PC-3 (cell line): ENCODE results near the gene SLC39A11. TPM values are rescaled to one million over a fixed set of nuclear protein-coding genes. Genes with fewer than 3 reads are reported as not detected.

Experiments
- ATAC-seq: fragments of 200-7000 bp; cut with Tn5 transposase; 2 replicates; pipeline ENCODE4 v1.9.1; 2020; ENCODE audit warnings: mild to moderate bottlenecking, moderate library complexity
- BruUV-seq: library from RNA; stranded (reverse); fragments of 400-500 nt; replicated peaks from 2 replicates; lab custom pipeline; 2021; lab: Mats Ljungman, UMichigan
- CTCF ChIA-PET: fragments of 300-600 bp; sonication (Branson Sonifier 250); formaldehyde crosslinking; loops from one replicate; lab custom pipeline; 2022; ENCODE audit warnings: antibody characterized with exemption; lab: Charles Lee
- POLR2A ChIA-PET: fragments of 300-600 bp; sonication (Branson Sonifier 250); formaldehyde crosslinking; loops from one replicate; lab custom pipeline; 2022; ENCODE audit warnings: antibody characterized with exemption; ENCODE audit not compliant: unreplicated experiment; lab: Charles Lee
- DNase-seq: peaks from one replicate; pipeline ENCODE4 v3.0.0-alpha.2; 2015
- H2AFZ ChIP-seq: fragments of 300-600 bp; sonication (generic); 2 replicates; pipeline ENCODE4 v1.6.0; 2016; ENCODE audit warnings: antibody characterized with exemption, low read length
- H3F3A ChIP-seq: fragments of 300-600 bp; sonication (generic); one replicate; pipeline ENCODE4 v1.6.0; 2017; ENCODE audit warnings: antibody characterized with exemption, low read length, control low read depth, mild to moderate bottlenecking; ENCODE audit not compliant: unreplicated experiment
- H3K27ac ChIP-seq: fragments of 300-600 bp; sonication (generic); 2 replicates; pipeline ENCODE4 v1.5.1; 2016; ENCODE audit warnings: mild to moderate bottlenecking, low read length
- H3K27me3 ChIP-seq: fragments of 300-600 bp; sonication (generic); 2 replicates; pipeline ENCODE4 v1.6.1; 2016; ENCODE audit warnings: low read length, mixed read lengths
- H3K36me3 ChIP-seq: fragments of 300-600 bp; sonication (generic); 2 replicates; pipeline ENCODE4 v1.6.1; 2016; ENCODE audit warnings: low read depth, mixed run types, low read length, mixed read lengths
- H3K4me1 ChIP-seq: fragments of 300-600 bp; sonication (generic); 2 replicates; pipeline ENCODE4 v1.5.1; 2016; ENCODE audit warnings: low read length; ENCODE audit not compliant: insufficient read depth
- H3K4me2 ChIP-seq: fragments of 300-600 bp; sonication (generic); 2 replicates; pipeline ENCODE4 v1.6.0; 2016; ENCODE audit warnings: low read length
- H3K4me3 ChIP-seq: fragments of 300-600 bp; sonication (generic); 2 replicates; pipeline ENCODE4 v1.5.1; 2016; ENCODE audit warnings: mild to moderate bottlenecking, low read length, mixed read lengths
- H3K79me2 ChIP-seq: fragments of 300-600 bp; sonication (generic); 2 replicates; pipeline ENCODE4 v1.6.1; 2017; ENCODE audit warnings: low read length, mixed read lengths
- H3K9ac ChIP-seq: fragments of 300-600 bp; sonication (generic); 2 replicates; pipeline ENCODE4 v1.6.0; 2016; ENCODE audit warnings: mild to moderate bottlenecking, low read length
- H3K9me2 ChIP-seq: fragments of 300-600 bp; sonication (generic); replicated peaks from 2 replicates; pipeline ENCODE4 v1.6.1; 2016; ENCODE audit warnings: mixed run types, low read length, mixed read lengths
- H3K9me3 ChIP-seq: fragments of 300-600 bp; sonication (generic); 2 replicates; pipeline ENCODE4 v1.6.1; 2016; ENCODE audit warnings: low read length, mixed read lengths
- H4K20me1 ChIP-seq: fragments of 300-600 bp; sonication (generic); 2 replicates; pipeline ENCODE4 v1.6.1; 2016; ENCODE audit warnings: low read length, mixed read lengths
- EZH2 ChIP-seq: fragments of 300-600 bp; sonication (generic); IDR thresholded peaks from one replicate; pipeline ENCODE4 v1.6.1; 2017; ENCODE audit warnings: antibody characterized with exemption, mild to moderate bottlenecking, low read length; ENCODE audit not compliant: unreplicated experiment
- EZH2phosphoT487 ChIP-seq: fragments of 300-600 bp; sonication (generic); IDR thresholded peaks from 2 replicates; pipeline ENCODE4 v1.6.1; 2018; ENCODE audit warnings: mild to moderate bottlenecking, antibody characterized with exemption, low read length, borderline replicate concordance
- intact Hi-C: fragments of 100-400 bp; cut with micrococcal nuclease; formaldehyde crosslinking; loops from 2 replicates; pipeline ENCODE4 v1.9.0; 2023
- total RNA-seq: library from RNA; depleted of rRNA; stranded (reverse); fragments of >200 nt; gene quantifications from 2 replicates; pipeline ENCODE4 v1.2.3, GENCODE V29; 2014
- TF ChIP-seq, protein P1 (sequence below): fragments of 300-600 bp; sonication (generic); conservative IDR thresholded peaks from 2 replicates; pipeline ENCODE4 v1.5.1; 2017; ENCODE audit warnings: antibody characterized with exemption, low read depth, mild to moderate bottlenecking, low read length

The SLC39A11 gene
- total RNA-seq, 1 experiment from 2014 or later = 37.7 TPM

DNA sequence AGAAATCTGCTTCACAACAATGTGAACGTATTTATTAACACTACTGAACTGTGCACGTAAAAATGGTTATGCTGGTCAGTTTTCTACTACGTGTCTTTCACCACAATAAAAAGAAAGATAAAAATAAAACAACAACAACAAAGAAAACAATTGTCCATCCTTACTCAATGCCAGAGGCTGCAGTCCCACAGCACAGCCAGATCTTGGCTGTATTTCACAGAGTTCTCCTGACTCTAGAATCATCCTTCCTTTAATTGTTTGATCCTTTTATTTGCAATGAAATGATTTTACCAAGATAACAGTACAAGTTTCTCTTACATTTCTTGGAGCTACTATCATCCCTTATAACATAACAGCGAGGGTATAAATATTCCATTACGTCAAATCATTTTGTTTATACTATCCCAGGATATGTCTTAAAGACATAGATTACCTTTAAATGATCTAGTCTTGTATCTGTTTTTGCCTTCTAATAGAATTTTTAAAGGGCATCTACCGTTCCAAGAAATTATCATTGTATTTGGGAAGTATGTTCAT lies 103.3 kb downstream of the SLC39A11 start:
- no peaks in the 10 kb centered on the region for H3K36me3 ChIP-seq
- H3K4me3 ChIP-seq = no peak overlapping the region
- ChIA-PET POLR2A (no interaction called here), CTCF (no interaction called here)
- H3K27ac ChIP-seq = no peak overlapping the region
- H3K79me2 ChIP-seq = no peaks in the 10 kb centered on the region
- H3K9me2 ChIP-seq = no peaks in the 10 kb centered on the region
- ATAC-seq (no peak), DNase-seq (no peak)
- no peak overlapping the region for H3K4me2 ChIP-seq
- H3K9ac ChIP-seq = no peak overlapping the region
- intact Hi-C loops = loop anchor here (5.0 kb wide), 1 partner anchor 262 kb away; no protein-coding TSS in a partner anchor
- BruUV-seq = no TSS peak
- H3K4me1 ChIP-seq = peaks cover 18% of the 10 kb centered on the region
- no peaks in the 10 kb centered on the region for H3K9me3 ChIP-seq
- H4K20me1 ChIP-seq = no peaks in the 10 kb centered on the region
- TF ChIP-seq, protein P1, sequence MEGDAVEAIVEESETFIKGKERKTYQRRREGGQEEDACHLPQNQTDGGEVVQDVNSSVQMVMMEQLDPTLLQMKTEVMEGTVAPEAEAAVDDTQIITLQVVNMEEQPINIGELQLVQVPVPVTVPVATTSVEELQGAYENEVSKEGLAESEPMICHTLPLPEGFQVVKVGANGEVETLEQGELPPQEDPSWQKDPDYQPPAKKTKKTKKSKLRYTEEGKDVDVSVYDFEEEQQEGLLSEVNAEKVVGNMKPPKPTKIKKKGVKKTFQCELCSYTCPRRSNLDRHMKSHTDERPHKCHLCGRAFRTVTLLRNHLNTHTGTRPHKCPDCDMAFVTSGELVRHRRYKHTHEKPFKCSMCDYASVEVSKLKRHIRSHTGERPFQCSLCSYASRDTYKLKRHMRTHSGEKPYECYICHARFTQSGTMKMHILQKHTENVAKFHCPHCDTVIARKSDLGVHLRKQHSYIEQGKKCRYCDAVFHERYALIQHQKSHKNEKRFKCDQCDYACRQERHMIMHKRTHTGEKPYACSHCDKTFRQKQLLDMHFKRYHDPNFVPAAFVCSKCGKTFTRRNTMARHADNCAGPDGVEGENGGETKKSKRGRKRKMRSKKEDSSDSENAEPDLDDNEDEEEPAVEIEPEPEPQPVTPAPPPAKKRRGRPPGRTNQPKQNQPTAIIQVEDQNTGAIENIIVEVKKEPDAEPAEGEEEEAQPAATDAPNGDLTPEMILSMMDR = no peak
- TF ChIP-seq EZH2phosphoT487 (no peak), EZH2 (no peak)
- peaks cover 9% of the 10 kb centered on the region for H3F3A ChIP-seq
- H2AFZ ChIP-seq = no peak overlapping the region
- no peaks in the 10 kb centered on the region for H3K27me3 ChIP-seq

GRCh38 chr17:72988451-72988850 lies 104.0 kb downstream of the SLC39A11 start:
- Histone ChIP-seq H3K27me3 (no peaks in the 10 kb centered on the region), H3K79me2 (no peaks in the 10 kb centered on the region), H3K36me3 (no peaks in the 10 kb centered on the region), H3F3A (peaks cover 9% of the 10 kb centered on the region), H3K4me3 (no peak overlapping the region), H3K4me1 (peaks cover 25% of the 10 kb centered on the region), H3K9ac (no peak overlapping the region), H3K9me3 (no peaks in the 10 kb centered on the region), H3K9me2 (no peaks in the 10 kb centered on the region), H3K27ac (no peak overlapping the region), H4K20me1 (no peaks in the 10 kb centered on the region), H3K4me2 (no peak overlapping the region), H2AFZ (no peak overlapping the region)
- ATAC-seq = no peak
- BruUV-seq = no TSS peak
- CTCF ChIA-PET = no interaction called here
- POLR2A ChIA-PET = no interaction called here
- intact Hi-C loops = loop anchor here (5.0 kb wide), 1 partner anchor 261 kb away; no protein-coding TSS in a partner anchor
- TF ChIP-seq, protein P1 = no peak
- TF ChIP-seq EZH2phosphoT487 (no peak), EZH2 (no peak)
- DNase-seq = no peak

GRCh38 chr17:72987166-72987565 lies 105.3 kb downstream of the SLC39A11 start:
- H3K9me2 ChIP-seq = no peaks in the 10 kb centered on the region
- intact Hi-C loops = loop anchor here (2.0 to 5.0 kb wide), 2 partner anchors 16 to 260 kb away; no protein-coding TSS in a partner anchor
- H3K9ac ChIP-seq = no peak overlapping the region
- no peak overlapping the region for H3K27ac ChIP-seq
- no peak for DNase-seq
- no peaks in the 10 kb centered on the region for H4K20me1 ChIP-seq
- POLR2A ChIA-PET = no interaction called here
- H3K79me2 ChIP-seq = no peaks in the 10 kb centered on the region
- no peak for TF ChIP-seq EZH2
- no peak for TF ChIP-seq EZH2phosphoT487
- TF ChIP-seq, protein P1 = no peak
- no peaks in the 10 kb centered on the region for H3K36me3 ChIP-seq
- H3F3A ChIP-seq = peaks cover 9% of the 10 kb centered on the region
- CTCF ChIA-PET = interaction anchor here (1.3 kb wide), 1 partner anchor 202 kb away, joined by 14 read pairs; no protein-coding TSS in a partner anchor
- H3K4me2 ChIP-seq = no peak overlapping the region
- no peaks in the 10 kb centered on the region for H3K27me3 ChIP-seq
- peaks cover 25% of the 10 kb centered on the region for H3K4me1 ChIP-seq
- H2AFZ ChIP-seq = no peak overlapping the region
- no peak overlapping the region for H3K4me3 ChIP-seq
- no TSS peak for BruUV-seq
- no peaks in the 10 kb centered on the region for H3K9me3 ChIP-seq
- no peak for ATAC-seq
